ENCODE results near the gene CABS1. TPM values are rescaled to one million over a fixed set of nuclear protein-coding genes. Genes with fewer than 3 reads are reported as not detected.
A peak's percentile ranks its signal among the peaks of the same experiment; 100 is the strongest.

Gene CABS1
- total RNA-seq, 2 donors from 2014 or later: 2.8 to 6.3 TPM

DNA sequence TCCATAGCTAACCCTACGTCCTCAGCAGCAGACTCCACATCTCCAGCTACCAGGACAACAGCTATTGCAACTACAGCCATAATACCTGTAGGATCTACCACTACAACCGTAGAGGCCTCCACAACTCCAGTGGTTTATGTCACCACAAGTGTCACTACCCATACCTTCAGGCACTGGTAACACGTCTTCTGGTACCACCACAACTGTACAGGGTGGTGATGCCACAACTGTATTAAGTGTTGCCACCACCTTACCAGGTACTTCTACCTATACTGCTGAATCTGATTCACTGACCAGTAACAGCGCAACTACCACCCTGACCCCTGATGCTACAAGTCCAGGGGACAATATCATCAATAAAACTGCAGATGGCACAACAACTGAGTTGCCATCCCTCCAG lies 34.6 kb upstream of the CABS1 start:
- H3K9me3 ChIP-seq (ENCODE audit: control insufficient read depth, low read length): no peaks in the 10 kb centered on the region
- Mint-ChIP-seq H3K36me3 (ENCODE audit: low read depth) (no peaks in the 10 kb centered on the region), H3K4me3 (no peak overlapping the region), H3K27me3 (ENCODE audit: insufficient read depth) (peaks cover 6% of the 10 kb centered on the region), H3K4me1 (peaks cover 37% of the 10 kb centered on the region), H3K9me3 (no peaks in the 10 kb centered on the region), H3K27ac (no peak overlapping the region)
- DNase-seq: no peak
- H3K4me3 ChIP-seq (ENCODE audit: low read length): no peak overlapping the region
- H3K9ac ChIP-seq (ENCODE audit: extremely low read depth, low read length, poor library complexity, severe bottlenecking): no peak overlapping the region
- H3K4me1 ChIP-seq (ENCODE audit: control insufficient read depth, insufficient read depth, low read length): peaks cover 4% of the 10 kb centered on the region
- TF ChIP-seq, protein P1, sequence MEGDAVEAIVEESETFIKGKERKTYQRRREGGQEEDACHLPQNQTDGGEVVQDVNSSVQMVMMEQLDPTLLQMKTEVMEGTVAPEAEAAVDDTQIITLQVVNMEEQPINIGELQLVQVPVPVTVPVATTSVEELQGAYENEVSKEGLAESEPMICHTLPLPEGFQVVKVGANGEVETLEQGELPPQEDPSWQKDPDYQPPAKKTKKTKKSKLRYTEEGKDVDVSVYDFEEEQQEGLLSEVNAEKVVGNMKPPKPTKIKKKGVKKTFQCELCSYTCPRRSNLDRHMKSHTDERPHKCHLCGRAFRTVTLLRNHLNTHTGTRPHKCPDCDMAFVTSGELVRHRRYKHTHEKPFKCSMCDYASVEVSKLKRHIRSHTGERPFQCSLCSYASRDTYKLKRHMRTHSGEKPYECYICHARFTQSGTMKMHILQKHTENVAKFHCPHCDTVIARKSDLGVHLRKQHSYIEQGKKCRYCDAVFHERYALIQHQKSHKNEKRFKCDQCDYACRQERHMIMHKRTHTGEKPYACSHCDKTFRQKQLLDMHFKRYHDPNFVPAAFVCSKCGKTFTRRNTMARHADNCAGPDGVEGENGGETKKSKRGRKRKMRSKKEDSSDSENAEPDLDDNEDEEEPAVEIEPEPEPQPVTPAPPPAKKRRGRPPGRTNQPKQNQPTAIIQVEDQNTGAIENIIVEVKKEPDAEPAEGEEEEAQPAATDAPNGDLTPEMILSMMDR (conservative IDR thresholded peaks at IDR 0.05): no peak
- WGBS, 2 experiments (ENCODE audit: insufficient coverage in 1 of 2, insufficient read length in 1 of 2): 88 to 100% methylated on average over 1 to 4 of the region's 4 CpGs
- no peaks in the 10 kb centered on the region for H3K27me3 ChIP-seq (ENCODE audit: control insufficient read depth, insufficient read depth, low read length, poor library complexity, severe bottlenecking)
- no peaks in the 10 kb centered on the region for H3K36me3 ChIP-seq (ENCODE audit: control insufficient read depth, insufficient read depth, low read length)
- no peak overlapping the region for H3K27ac ChIP-seq (ENCODE audit: low read depth, low read length)

DNA sequence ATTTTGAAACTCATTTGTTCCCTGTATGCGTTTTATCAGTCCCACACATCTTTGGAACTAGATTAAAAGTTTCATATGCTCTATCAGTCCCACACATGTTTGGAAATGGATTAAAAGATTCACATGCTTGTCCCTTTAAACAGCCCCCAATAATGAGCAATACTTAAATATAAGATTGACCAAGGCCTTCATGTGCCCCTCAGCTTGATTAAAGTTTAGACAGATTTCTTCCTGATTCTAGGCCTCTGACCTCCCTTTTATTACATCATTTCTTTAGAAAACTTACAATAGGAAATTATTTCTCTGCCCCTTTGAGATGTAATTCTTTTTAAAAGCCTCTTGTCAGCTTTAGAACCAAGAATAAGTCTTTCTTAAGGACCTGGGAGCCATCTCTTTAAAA lies 31.7 kb upstream of the CABS1 start:
- H3K27me3 Mint-ChIP-seq (ENCODE audit: insufficient read depth): peaks cover 4% of the 10 kb centered on the region
- Histone ChIP-seq H3K4me3 (ENCODE audit: low read length) (no peak overlapping the region), H3K4me1 (ENCODE audit: control insufficient read depth, insufficient read depth, low read length) (no peaks in the 10 kb centered on the region), H3K27me3 (ENCODE audit: control insufficient read depth, insufficient read depth, low read length, poor library complexity, severe bottlenecking) (no peaks in the 10 kb centered on the region), H3K9ac (ENCODE audit: extremely low read depth, low read length, poor library complexity, severe bottlenecking) (no peak overlapping the region), H3K27ac (ENCODE audit: low read depth, low read length) (no peak overlapping the region), H3K9me3 (ENCODE audit: control insufficient read depth, low read length) (no peaks in the 10 kb centered on the region), H3K36me3 (ENCODE audit: control insufficient read depth, insufficient read depth, low read length) (no peaks in the 10 kb centered on the region)
- H3K36me3 Mint-ChIP-seq (ENCODE audit: low read depth): no peaks in the 10 kb centered on the region
- peaks cover 37% of the 10 kb centered on the region for H3K4me1 Mint-ChIP-seq
- no peak for DNase-seq
- TF ChIP-seq, protein P1 (conservative IDR thresholded peaks at IDR 0.05): no peak
- H3K4me3 Mint-ChIP-seq: no peak overlapping the region
- 100% methylated on average over 1 of the region's 1 CpG; no CpG with 5 or more reads in 1 of the 2 experiments for WGBS, 2 experiments (ENCODE audit: insufficient coverage in 1 of 2, insufficient read length in 1 of 2)
- no peak overlapping the region for H3K27ac Mint-ChIP-seq
- peaks cover 4% of the 10 kb centered on the region for H3K9me3 Mint-ChIP-seq

DNA sequence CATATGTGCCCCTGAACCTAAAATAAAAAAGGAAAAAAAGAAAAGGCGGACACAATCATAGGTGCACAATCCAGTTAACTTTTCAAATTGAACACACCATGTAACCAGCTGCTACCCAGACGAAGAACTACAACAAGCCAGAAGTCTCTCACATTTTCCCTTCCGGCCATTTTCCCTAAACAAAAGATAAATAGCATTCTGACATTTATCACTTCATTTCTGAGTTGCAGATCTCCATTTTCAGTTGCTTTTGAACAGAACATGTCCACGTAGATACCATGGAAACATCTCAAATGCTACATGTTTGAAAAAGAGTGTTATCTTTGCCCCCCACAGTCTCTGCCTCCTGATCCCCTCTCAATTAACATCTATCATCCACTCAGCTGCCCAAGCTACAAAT lies 29.2 kb upstream of the CABS1 start:
- Mint-ChIP-seq H3K9me3 (peaks cover 7% of the 10 kb centered on the region), H3K4me1 (peaks cover 37% of the 10 kb centered on the region), H3K36me3 (ENCODE audit: low read depth) (no peaks in the 10 kb centered on the region), H3K4me3 (no peak overlapping the region), H3K27ac (peak overlapping the region; percentile 36), H3K27me3 (ENCODE audit: insufficient read depth) (no peaks in the 10 kb centered on the region)
- H3K27ac ChIP-seq (ENCODE audit: low read depth, low read length): no peak overlapping the region
- no peak overlapping the region for H3K4me3 ChIP-seq (ENCODE audit: low read length)
- TF ChIP-seq, protein P1 (conservative IDR thresholded peaks at IDR 0.05): no peak
- H3K27me3 ChIP-seq (ENCODE audit: control insufficient read depth, insufficient read depth, low read length, poor library complexity, severe bottlenecking): no peaks in the 10 kb centered on the region
- no peak overlapping the region for H3K9ac ChIP-seq (ENCODE audit: extremely low read depth, low read length, poor library complexity, severe bottlenecking)
- peaks cover 9% of the 10 kb centered on the region for H3K9me3 ChIP-seq (ENCODE audit: control insufficient read depth, low read length)
- WGBS, 2 experiments (ENCODE audit: insufficient coverage in 1 of 2, insufficient read length in 1 of 2): 57 to 80% methylated on average over 3 to 4 of the region's 4 CpGs
- no peaks in the 10 kb centered on the region for H3K4me1 ChIP-seq (ENCODE audit: control insufficient read depth, insufficient read depth, low read length)
- DNase-seq: no peak
- no peaks in the 10 kb centered on the region for H3K36me3 ChIP-seq (ENCODE audit: control insufficient read depth, insufficient read depth, low read length)
